ENCODE data around the gene HIBADH.
"Not testable (repeated sequence)": the region's sequence is repeated elsewhere in the genome, so short reads cannot be mapped to it uniquely, and the experiment has no call there.

The HIBADH gene

DNA sequence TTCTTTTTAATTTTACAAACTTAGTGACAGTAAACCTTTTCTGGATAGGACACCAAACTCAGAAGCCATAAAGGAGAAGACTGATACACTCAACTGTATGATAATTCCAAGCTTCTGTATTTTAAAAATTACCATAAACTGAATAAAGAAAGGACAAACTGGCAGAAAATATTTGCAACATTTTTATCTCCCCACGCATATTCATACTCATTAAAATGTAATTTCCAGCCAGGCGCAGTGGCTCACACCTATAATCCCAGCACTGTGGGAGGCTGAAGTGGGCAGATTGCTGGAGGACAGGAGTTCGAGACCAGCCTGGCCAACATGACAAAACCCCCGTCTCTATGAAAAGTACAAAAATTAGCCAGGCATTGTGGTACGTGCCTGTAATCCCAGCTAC, 67.7 kb downstream of the HIBADH start:
- no peak for DNase-seq (ENCODE audit: low spot score)

DNA sequence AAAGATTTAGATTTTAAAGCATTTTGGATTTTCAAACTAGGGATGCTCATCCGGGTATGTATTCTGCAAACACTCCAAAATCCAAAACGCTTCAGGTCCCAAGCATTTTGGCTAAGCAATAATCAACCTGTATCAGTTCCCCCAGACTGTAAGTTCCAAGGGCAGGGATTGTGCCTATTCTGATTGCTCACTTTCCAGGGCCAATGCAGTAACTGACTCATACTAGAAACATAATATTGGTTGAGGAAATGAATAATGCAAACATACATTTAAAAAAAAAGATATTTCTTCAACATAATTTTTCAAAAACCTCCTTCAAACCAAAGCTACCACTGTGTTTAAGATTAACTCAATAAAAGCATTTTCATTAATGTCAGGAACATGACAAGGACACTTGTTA, 69.5 kb downstream of the HIBADH start:
- no peak for DNase-seq (ENCODE audit: low spot score)

DNA sequence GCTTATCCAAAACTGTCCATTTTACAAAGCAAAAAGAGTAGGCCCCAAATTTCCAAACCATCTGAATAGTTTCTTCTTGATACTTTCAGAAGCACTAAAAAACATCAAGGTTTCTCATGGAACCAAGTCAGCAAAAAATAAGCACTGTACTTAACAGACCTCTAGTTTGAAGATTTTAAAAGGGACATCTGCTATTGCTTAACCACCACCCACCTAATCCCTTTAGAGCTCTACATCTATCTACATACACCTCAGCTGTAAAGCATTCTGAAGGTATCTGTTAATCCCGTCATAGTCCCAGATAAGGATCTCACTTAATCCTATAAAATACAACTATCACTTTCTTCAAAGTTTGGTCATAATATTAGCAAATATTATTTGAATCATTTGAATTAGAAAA, 72.3 kb downstream of the HIBADH start:
- no peak for DNase-seq (ENCODE audit: low spot score)

DNA sequence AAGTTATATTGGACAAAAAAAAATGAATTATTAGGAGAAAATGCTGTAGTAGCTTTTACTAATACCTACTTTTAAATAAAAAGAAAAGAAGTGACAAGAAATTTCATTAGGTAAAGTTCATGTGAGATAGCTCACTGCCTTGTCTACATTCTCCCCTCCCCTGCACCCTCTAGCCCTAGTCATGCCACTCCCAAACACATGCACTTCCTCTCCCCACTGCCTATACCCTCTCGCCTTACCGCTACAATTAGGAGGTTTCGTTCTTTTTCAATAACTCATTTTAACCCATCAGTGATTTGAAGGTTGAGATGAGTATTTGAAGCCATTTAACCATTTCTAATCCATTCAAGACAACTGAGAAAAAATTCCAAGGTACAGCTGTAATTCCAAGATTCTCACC, 75.3 kb downstream of the HIBADH start:
- no peak for DNase-seq (ENCODE audit: low spot score)

GRCh38 chr7:27586825-27587224, 75.9 kb downstream of the HIBADH start:
- DNase-seq (ENCODE audit: low spot score), result peak; percentile 45

- no peak for DNase-seq (ENCODE audit: low spot score)
Observed at GRCh38 chr7:27585781-27586447, 76.8 kb downstream of the HIBADH start.

DNA sequence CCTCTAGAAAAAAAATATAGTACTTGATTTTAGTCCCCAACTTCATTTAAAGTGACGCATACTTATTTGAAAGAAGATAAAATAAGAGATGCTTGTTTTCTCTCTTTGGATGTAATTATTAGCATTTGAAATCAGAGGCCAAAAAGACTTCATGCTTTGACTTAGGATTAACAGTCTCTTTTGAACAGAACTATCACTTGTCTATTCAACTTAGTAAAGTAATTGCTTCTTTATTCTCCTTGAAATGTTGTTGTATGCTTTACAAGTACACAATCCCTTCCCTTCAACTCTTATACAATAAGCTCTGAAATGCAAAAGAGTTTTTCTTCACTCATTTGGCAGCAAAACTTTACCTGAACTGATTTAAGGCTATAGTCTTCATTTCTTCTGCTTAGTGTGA, 80.8 kb downstream of the HIBADH start:
- no peak for DNase-seq (ENCODE audit: low spot score)

DNA sequence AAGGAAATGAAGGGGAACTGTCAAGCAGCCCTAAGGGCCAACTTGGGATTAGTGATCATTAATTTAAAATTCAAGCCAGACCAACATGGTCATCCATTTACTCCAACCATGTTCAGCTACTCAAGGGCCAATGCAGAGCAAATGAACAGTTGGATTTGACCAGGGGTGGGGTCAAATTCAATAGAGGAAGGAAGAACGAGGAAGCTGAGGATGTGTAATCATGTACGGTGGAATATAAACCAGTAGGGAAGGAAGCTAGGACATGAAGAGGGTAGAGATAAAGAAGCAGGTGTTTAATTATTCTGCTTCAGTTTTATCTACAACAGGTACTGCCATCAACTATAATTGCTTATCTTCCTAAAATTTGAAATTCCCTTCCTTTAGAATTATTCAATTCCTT, 81.6 kb downstream of the HIBADH start:
- DNase-seq (ENCODE audit: low spot score), result no peak

GRCh38 chr7:27579565-27579964, 83.1 kb downstream of the HIBADH start:
- no peak for DNase-seq (ENCODE audit: low spot score)

GRCh38 chr7:27578169-27578568, 84.5 kb downstream of the HIBADH start:
- DNase-seq (ENCODE audit: low spot score), result not testable (repeated sequence)

DNA sequence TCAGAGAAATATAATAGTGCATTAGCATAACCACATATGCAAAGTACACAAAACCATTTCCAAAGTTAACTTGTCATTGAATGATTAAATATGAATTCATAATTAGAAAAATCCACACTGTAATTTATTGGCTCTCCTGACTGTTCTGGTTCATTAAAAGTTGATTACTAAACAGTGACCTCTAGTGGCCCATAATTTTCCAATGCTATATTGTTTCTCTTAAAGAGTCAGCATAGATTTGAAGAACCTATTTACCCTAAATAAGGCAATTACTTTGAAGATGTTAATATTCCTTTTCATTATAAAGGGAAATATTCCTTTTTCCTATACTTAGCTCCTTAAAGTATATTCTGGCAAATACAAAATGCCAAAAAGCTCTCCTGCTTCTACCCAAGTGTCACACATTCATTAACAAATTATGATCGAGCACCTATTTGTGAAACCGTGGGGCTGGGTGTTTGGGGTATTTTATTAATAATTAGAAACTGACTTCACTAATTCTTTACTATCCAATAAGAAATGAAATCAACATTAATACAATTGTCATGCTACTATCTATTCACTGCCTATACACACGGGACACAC, 86.2 kb downstream of the HIBADH start:
- DNase-seq (ENCODE audit: low spot score), result peak; percentile 17

DNA sequence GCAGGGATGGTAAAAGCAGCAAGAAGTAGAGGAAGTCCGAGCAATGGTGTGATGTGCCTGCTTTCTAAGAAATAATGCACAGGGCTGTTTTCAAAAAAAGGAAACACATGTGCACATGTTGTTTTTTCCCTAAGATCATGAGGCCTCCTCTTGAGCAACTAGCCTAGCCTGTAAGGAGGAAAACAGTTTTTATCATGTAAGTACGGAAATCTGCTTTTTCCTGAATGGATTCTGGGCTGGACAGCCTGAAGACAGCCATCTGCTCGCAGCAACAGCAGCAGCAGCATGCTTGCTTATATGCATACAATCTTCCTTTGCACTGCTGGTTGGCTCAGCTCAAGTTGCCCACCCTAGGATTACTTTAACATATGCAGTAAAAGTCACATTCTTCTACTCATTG, 87.1 kb downstream of the HIBADH start:
- DNase-seq (ENCODE audit: low spot score), result no peak

GRCh38 chr7:27569106-27569505, 93.6 kb downstream of the HIBADH start:
- DNase-seq (ENCODE audit: low spot score), result no peak

- DNase-seq (ENCODE audit: low spot score), result no peak
Observed at GRCh38 chr7:27567266-27567665, 95.4 kb downstream of the HIBADH start.

DNA sequence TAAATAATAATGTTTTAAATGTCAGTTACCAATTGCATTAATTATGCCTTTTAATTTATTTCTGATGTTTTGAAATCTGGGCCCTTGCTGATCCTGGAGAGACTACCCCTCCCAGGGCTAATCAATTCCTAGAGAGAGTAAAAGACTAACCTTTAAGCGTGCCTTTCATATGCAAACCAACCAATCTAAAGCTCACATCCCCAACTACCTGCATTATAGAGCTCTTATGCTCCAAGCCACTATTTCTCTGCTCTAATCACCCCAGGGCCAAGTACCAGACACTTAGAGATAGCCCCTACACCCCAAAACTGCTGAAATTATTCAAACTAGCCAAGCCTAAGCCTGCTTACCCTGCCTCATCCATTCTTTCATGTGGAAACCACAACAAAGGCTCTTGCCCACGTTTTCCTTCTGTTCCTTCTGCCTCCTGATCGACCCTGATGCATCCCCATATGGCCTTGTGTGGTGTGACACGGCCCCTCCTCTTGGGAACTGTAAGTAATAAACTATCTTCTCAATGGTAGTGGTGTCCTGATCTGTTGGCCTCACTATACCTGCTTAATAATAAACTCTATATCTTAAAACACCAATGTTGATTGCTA, 97.7 kb downstream of the HIBADH start:
- DNase-seq (ENCODE audit: low spot score), result no peak

GRCh38 chr7:27560706-27561235, 101.9 kb downstream of the HIBADH start:
- no peak for DNase-seq (ENCODE audit: low spot score)

DNA sequence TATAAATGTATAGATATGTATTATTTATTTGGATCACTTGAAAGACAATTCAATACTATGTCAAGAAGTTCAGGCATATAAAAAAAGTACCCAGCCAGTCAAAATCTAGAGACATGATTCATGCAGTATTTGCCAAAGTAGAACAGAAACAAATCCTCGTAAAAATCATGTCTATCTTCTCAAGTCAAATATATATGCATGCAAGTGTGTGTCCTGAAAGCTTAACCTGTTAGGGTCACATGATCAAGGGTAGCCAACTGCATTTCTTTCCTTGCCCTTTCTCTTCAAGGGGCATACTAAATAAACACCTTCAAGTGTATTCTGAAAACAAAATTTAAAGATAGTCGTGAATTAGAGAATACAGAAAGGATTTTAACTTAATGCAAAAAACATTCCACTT, 107.0 kb downstream of the HIBADH start:
- no peak for DNase-seq (ENCODE audit: low spot score)

DNA sequence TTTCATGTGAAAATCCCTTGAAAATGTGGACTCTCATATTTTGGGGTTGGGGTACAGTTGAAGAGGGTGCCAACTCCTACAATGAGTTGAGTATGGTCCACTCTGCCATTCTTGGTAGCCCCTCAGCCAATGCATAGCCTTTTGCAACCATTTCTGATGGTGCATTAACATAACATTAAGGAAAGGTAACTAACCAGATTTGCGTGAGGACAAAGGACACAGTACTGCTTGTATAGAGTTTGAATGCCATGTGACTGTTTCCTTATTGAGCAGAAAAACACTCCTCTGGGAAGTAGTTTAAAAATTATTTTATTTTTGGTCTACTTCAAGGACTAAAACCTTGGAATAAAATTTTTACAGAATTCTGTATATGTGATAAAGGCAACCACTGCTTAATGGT, 107.9 kb downstream of the HIBADH start:
- no peak for DNase-seq (ENCODE audit: low spot score)

DNA sequence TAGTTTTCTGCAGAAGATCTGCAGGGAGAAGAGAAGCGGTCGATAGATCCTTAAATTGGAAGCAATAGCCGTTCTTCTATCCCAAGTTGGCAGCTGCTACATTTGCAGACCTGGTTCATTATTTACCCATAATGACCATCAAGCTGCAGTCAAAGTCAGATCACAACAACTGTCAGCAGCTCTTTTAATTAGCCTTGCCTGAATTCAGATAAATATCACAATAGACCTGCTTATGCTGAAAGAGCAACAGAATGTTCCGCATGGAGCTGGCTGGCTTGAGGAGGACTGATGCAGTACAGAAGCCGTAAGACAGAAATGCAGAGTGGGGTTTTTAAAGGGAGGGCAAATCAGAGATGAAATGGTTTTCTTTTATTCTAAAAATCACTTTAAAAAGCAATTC, 109.4 kb downstream of the HIBADH start:
- DNase-seq (ENCODE audit: low spot score), result no peak

DNA sequence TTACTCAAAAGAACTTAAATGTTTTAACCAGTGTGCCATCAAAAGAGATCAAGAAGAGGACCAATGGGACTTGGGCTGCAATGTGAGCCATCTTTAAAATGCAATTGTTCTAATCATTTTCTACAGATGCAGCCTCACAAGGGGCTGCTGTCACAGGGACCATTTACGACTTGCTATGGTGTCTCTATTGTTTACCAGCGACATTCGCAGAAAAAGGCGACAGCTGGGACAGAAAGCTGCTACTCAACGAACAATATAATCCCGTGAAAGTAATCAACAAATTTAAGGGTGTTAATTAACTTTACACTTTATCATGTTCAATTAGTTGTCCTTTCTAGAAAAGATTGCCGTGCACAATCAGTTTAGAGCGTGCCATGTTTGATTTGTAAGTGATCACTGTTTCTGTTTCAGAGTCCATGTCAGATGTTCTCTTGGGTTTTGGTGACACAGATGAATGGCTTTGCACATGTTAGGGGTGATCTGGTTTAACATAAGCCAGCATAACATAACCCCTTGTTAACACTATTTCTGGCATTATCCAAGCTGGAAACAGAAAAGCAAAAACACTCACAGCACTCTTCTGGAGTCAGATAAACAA, 110.8 kb downstream of the HIBADH start:
- DNase-seq (ENCODE audit: low spot score), result no peak

DNA sequence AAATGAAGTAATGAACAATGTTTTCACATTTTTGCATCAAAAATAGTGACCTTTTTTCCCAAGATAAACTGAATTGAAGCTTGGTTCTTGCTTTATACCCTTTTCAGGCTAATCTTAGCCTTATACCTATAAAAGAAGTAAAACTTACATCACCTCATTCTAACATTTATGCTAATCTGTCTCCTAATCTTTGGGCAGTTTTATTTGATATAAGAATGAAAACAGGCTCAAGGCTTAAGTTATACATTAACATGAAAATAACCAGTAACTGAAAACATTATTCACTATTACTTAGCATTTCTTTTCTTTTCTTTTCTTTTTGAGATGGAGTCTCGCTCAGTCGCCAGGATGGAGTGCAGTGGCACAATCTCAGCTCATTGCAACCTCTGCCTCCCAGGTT, 113.1 kb downstream of the HIBADH start:
- DNase-seq (ENCODE audit: low spot score), result no peak

- no peak for DNase-seq (ENCODE audit: low spot score)
Observed at GRCh38 chr7:27548304-27548703, 114.4 kb downstream of the HIBADH start.

- no peak for DNase-seq (ENCODE audit: low spot score)
Observed at GRCh38 chr7:27547401-27547800, 115.3 kb downstream of the HIBADH start.

Data from germinal center (tissue), 1 donor.